Calu3 (cell line): Measurements from ENCODE around the gene ZMYND19. TPM values are rescaled to one million over a fixed set of nuclear protein-coding genes. Genes with fewer than 3 reads are reported as not detected.
A peak's percentile ranks its signal among the peaks of the same experiment; 100 is the strongest.

Source experiments
- BruUV-seq: library from RNA; stranded (reverse); fragments of 400-500 nt; replicated peaks from 2 replicates; lab custom pipeline; 2021; lab: Mats Ljungman, UMichigan
- CTCF ChIA-PET: fragments of 300-600 bp; sonication (Branson Sonifier 250); formaldehyde crosslinking; loops from one replicate; lab custom pipeline; 2022; ENCODE audit warnings: antibody characterized with exemption; lab: Charles Lee
- DNase-seq: peaks from one replicate; pipeline ENCODE4 v3.0.0; 2022
- H3K27ac Mint-ChIP-seq: one replicate; pipeline ENCODE4 v1.8.0; 2022; ENCODE audit warnings: mixed read lengths; ENCODE audit not compliant: unreplicated experiment
- H3K27me3 Mint-ChIP-seq: one replicate; pipeline ENCODE4 v1.8.0; 2022; ENCODE audit warnings: mixed read lengths; ENCODE audit not compliant: unreplicated experiment
- H3K36me3 Mint-ChIP-seq: one replicate; pipeline ENCODE4 v1.8.0; 2022; ENCODE audit warnings: mild to moderate bottlenecking, moderate library complexity, mixed read lengths; ENCODE audit not compliant: insufficient read depth, unreplicated experiment
- H3K4me1 Mint-ChIP-seq: one replicate; pipeline ENCODE4 v1.8.0; 2022; ENCODE audit warnings: mild to moderate bottlenecking, low read depth, mixed read lengths; ENCODE audit not compliant: unreplicated experiment
- H3K4me3 Mint-ChIP-seq: one replicate; pipeline ENCODE4 v1.8.0; 2022; ENCODE audit warnings: mild to moderate bottlenecking, low read depth, moderate library complexity, mixed read lengths; ENCODE audit not compliant: unreplicated experiment
- H3K9me3 Mint-ChIP-seq: one replicate; pipeline ENCODE4 v1.8.0; 2022; ENCODE audit warnings: low read depth, mixed read lengths; ENCODE audit not compliant: unreplicated experiment
- CTCF ChIP-seq: fragments of 200-600 bp; IDR thresholded peaks from one replicate; pipeline ENCODE4 v1.8.0; 2022; ENCODE audit warnings: antibody characterized with exemption; ENCODE audit not compliant: unreplicated experiment
- intact Hi-C: fragments of 100-400 bp; cut with micrococcal nuclease; formaldehyde crosslinking; loops from one replicate; pipeline ENCODE4 v1.10.0; 2022; ENCODE audit not compliant: unreplicated experiment
- total RNA-seq: library from RNA; stranded (reverse); gene quantifications from 2 replicates; pipeline ENCODE4 v1.2.3, GENCODE V29; 2022

The ZMYND19 gene
- total RNA-seq, 1 experiment from 2014 or later: 30.0 TPM

DNA sequence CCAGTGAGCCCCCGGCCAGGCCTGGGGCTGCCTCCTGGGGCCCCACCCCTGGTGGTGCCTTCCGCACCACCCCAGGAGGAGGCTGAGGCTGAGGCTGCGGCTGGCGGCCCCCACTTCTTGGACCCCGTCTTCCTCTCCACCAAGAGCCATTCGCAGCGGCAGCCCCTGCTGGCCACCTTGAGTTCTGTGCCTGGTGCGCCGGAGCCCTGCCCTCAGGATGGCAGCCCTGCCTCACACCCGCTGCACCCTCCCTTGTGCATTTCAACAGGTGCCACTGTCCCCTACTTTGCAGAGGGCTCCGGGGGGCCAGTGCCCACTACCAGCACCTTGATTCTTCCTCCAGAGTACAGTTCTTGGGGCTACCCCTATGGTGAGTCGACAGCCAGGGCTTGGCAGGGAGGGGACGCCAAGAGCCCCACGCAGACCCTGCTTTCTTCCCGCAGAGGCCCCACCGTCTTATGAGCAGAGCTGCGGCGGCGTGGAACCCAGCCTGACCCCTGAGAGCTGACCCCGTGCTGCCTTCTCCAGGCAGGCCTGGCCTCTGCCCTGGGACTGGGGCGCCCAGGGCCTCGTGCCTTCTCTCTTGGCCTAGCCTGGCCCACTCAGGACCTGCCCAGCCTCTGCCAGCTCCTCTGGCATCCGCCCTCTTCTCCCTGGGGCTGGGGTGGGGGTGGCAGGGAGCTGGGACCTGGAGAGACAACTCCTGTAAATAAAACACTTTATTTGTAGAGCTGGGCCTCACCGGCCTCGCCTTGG lies 24.5 kb upstream of the ZMYND19 start:
- Mint-ChIP-seq H3K27ac (peak overlapping the region; percentile 86), H3K4me3 (no peak overlapping the region), H3K36me3 (peaks cover 75% of the 10 kb centered on the region), H3K4me1 (peaks cover 39% of the 10 kb centered on the region), H3K9me3 (no peaks in the 10 kb centered on the region), H3K27me3 (no peaks in the 10 kb centered on the region)
- DNase-seq: no peak
- CTCF ChIA-PET: no interaction called here
- intact Hi-C loops: no loop called here
- no TSS peak for BruUV-seq
- no peak for TF ChIP-seq CTCF

GRCh38 chr9:137613738-137614523 lies 23.6 kb upstream of the ZMYND19 start:
- TF ChIP-seq CTCF: no peak
- CTCF ChIA-PET: no interaction called here
- peak overlapping the region; percentile 95 for H3K27ac Mint-ChIP-seq
- H3K4me1 Mint-ChIP-seq: peaks cover 35% of the 10 kb centered on the region
- H3K4me3 Mint-ChIP-seq: peak overlapping the region; percentile 49
- H3K36me3 Mint-ChIP-seq: peaks cover 68% of the 10 kb centered on the region
- intact Hi-C loops: no loop called here
- H3K27me3 Mint-ChIP-seq: no peaks in the 10 kb centered on the region
- DNase-seq: no peak
- no TSS peak for BruUV-seq
- H3K9me3 Mint-ChIP-seq: no peaks in the 10 kb centered on the region

DNA sequence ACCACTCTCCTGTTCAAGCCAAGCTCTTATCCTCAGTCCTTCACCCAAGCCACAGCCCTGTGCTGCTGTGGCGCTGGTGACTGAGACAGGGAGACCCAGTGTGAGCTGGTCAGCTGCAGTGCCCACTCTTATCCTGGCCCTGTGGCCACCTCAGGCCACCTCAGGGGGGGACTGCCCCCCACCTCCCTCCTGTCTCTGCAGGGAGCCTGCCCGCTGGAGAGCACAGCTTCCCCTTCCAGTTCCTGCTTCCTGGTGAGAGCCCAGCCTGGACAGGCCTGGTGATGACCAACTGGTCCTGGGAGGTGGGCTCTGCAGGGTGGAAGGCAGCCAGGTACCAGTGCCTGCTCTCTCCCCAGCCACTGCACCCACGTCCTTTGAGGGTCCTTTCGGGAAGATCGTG lies 22.9 kb upstream of the ZMYND19 start:
- intact Hi-C loops: no loop called here
- DNase-seq: no peak

GRCh38 chr9:137612741-137613142 lies 22.4 kb upstream of the ZMYND19 start:
- H3K9me3 Mint-ChIP-seq: no peaks in the 10 kb centered on the region
- peak overlapping the region; percentile 95 for H3K27ac Mint-ChIP-seq
- no peak for DNase-seq
- H3K4me3 Mint-ChIP-seq: peak overlapping the region; percentile 63
- CTCF ChIA-PET: no interaction called here
- BruUV-seq: TSS peak; percentile 13
- no peaks in the 10 kb centered on the region for H3K27me3 Mint-ChIP-seq
- peaks cover 57% of the 10 kb centered on the region for H3K36me3 Mint-ChIP-seq
- intact Hi-C loops: no loop called here
- TF ChIP-seq CTCF: no peak
- H3K4me1 Mint-ChIP-seq: peaks cover 34% of the 10 kb centered on the region

More for the DNA sequence above, 22.9 kb upstream of the ZMYND19 start:
- CTCF ChIA-PET: no interaction called here
- no peak for TF ChIP-seq CTCF
- no peaks in the 10 kb centered on the region for H3K27me3 Mint-ChIP-seq
- peak overlapping the region; percentile 95 for H3K27ac Mint-ChIP-seq
- no peaks in the 10 kb centered on the region for H3K9me3 Mint-ChIP-seq
- H3K36me3 Mint-ChIP-seq: peaks cover 62% of the 10 kb centered on the region
- H3K4me3 Mint-ChIP-seq: peak overlapping the region; percentile 49
- H3K4me1 Mint-ChIP-seq: peaks cover 35% of the 10 kb centered on the region
- no TSS peak for BruUV-seq
